ENCODE data around the gene ADRA2A.
A peak's percentile ranks its signal among the peaks of the same experiment; 100 is the strongest.

Gene ADRA2A

GRCh38 chr10:111126077-111126476 lies 49.2 kb downstream of the ADRA2A start:
- TF ChIP-seq CTCF (IDR thresholded peaks at IDR 0.05; ENCODE audit: low read depth, low read length) = no peak
- no peak overlapping the region for H3K4me3 ChIP-seq (ENCODE audit: low read depth, low read length)
- DNase-seq (ENCODE audit: low read depth, low spot score) = peak; percentile 5
- in situ Hi-C loops (cut with HindIII; ENCODE audit: low sequenced_read_pairs) = no loop called here

- no peak for DNase-seq (ENCODE audit: low read depth, low spot score)
- no peak overlapping the region for H3K4me3 ChIP-seq (ENCODE audit: low read depth, low read length)
- TF ChIP-seq CTCF (IDR thresholded peaks at IDR 0.05; ENCODE audit: low read depth, low read length) = no peak
- in situ Hi-C loops (cut with HindIII; ENCODE audit: low sequenced_read_pairs) = no loop called here
Observed at GRCh38 chr10:111127081-111127848, 50.4 kb downstream of the ADRA2A start.

- TF ChIP-seq CTCF (IDR thresholded peaks at IDR 0.05; ENCODE audit: low read depth, low read length) = no peak
- no peak overlapping the region for H3K4me3 ChIP-seq (ENCODE audit: low read depth, low read length)
- DNase-seq (ENCODE audit: low read depth, low spot score) = peak; percentile 55
- in situ Hi-C loops (cut with HindIII; ENCODE audit: low sequenced_read_pairs) = no loop called here
Observed at GRCh38 chr10:111128331-111129180, 51.7 kb downstream of the ADRA2A start.

GRCh38 chr10:111129363-111129762 lies 52.5 kb downstream of the ADRA2A start:
- no peak overlapping the region for H3K4me3 ChIP-seq (ENCODE audit: low read depth, low read length)
- DNase-seq (ENCODE audit: low read depth, low spot score) = no peak
- in situ Hi-C loops (cut with HindIII; ENCODE audit: low sequenced_read_pairs) = no loop called here
- TF ChIP-seq CTCF (IDR thresholded peaks at IDR 0.05; ENCODE audit: low read depth, low read length) = no peak

GRCh38 chr10:111130471-111130870 lies 53.6 kb downstream of the ADRA2A start:
- in situ Hi-C loops (cut with HindIII; ENCODE audit: low sequenced_read_pairs) = no loop called here
- no peak overlapping the region for H3K4me3 ChIP-seq (ENCODE audit: low read depth, low read length)
- TF ChIP-seq CTCF (IDR thresholded peaks at IDR 0.05; ENCODE audit: low read depth, low read length) = no peak
- DNase-seq (ENCODE audit: low read depth, low spot score) = no peak
